Suprapubic skin (tissue), 3 donors: Measurements from ENCODE around the gene SCFD2.

Source experiments
- EP300 ChIP-seq: sonication (generic); formaldehyde crosslinking; IDR thresholded peaks from one replicate; pipeline ENCODE4 v1.6.1; 2017; ENCODE audit warnings: antibody characterized with exemption
- POLR2A ChIP-seq, 2 donors: fragments of 450-650 bp; IDR thresholded peaks; one replicate each; pipeline ENCODE4 v1.6.1; 2017; ENCODE audit warnings: antibody characterized with exemption in 2 of 2, mild to moderate bottlenecking in 2 of 2, moderate library complexity in 2 of 2
- TF ChIP-seq, protein P1 (sequence below), 2 donors: fragments of 200-600 bp in 1 of 2; fragments of 450-650 bp in 1 of 2; sonication (generic) in 1 of 2; IDR thresholded peaks; one replicate each; pipeline ENCODE4 v1.5.1; 2016 to 2019; ENCODE audit warnings: antibody characterized with exemption in 2 of 2, mild to moderate bottlenecking in 1 of 2, moderate library complexity in 1 of 2

- TF ChIP-seq EP300 (no peak), POLR2A (IDR thresholded peaks at IDR 0.05) (no peak)
- TF ChIP-seq, protein P1, sequence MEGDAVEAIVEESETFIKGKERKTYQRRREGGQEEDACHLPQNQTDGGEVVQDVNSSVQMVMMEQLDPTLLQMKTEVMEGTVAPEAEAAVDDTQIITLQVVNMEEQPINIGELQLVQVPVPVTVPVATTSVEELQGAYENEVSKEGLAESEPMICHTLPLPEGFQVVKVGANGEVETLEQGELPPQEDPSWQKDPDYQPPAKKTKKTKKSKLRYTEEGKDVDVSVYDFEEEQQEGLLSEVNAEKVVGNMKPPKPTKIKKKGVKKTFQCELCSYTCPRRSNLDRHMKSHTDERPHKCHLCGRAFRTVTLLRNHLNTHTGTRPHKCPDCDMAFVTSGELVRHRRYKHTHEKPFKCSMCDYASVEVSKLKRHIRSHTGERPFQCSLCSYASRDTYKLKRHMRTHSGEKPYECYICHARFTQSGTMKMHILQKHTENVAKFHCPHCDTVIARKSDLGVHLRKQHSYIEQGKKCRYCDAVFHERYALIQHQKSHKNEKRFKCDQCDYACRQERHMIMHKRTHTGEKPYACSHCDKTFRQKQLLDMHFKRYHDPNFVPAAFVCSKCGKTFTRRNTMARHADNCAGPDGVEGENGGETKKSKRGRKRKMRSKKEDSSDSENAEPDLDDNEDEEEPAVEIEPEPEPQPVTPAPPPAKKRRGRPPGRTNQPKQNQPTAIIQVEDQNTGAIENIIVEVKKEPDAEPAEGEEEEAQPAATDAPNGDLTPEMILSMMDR (IDR thresholded peaks at IDR 0.05) = no peak
Measured at GRCh38 chr4:53232371-53232770, 133.5 kb downstream of the SCFD2 start.
